Osteoblast (primary cell): Measurements from ENCODE around the gene FAM13C. TPM values are rescaled to one million over a fixed set of nuclear protein-coding genes. Genes with fewer than 3 reads are reported as not detected.

Experiments used
- DNase-seq: peaks from one replicate; pipeline ENCODE4 v3.0.0; 2011; ENCODE audit warnings: low spot score, mixed read lengths; ENCODE audit not compliant: insufficient read length; ENCODE audit errors: missing footprints
- H2AFZ ChIP-seq: 2 replicates; pipeline ENCODE4 v1.6.0; 2011; ENCODE audit warnings: mild to moderate bottlenecking, low read length
- H3K27ac ChIP-seq: 2 replicates; pipeline ENCODE4 v1.5.1; 2011; ENCODE audit warnings: mild to moderate bottlenecking, low read depth, low read length, moderate library complexity
- H3K27me3 ChIP-seq: 2 replicates; pipeline ENCODE4 v1.6.0; 2012; ENCODE audit warnings: mild to moderate bottlenecking, control low read depth, inconsistent platforms, low read length, moderate library complexity; ENCODE audit not compliant: insufficient read depth
- H3K36me3 ChIP-seq: 2 replicates; pipeline ENCODE4 v1.5.1; 2011; ENCODE audit warnings: mild to moderate bottlenecking, low read length, control low read depth, moderate library complexity; ENCODE audit not compliant: insufficient read depth
- H3K4me1 ChIP-seq: 2 replicates; pipeline ENCODE4 v1.5.1; 2011; ENCODE audit warnings: mild to moderate bottlenecking, low read length, control low read depth, moderate library complexity; ENCODE audit not compliant: insufficient read depth
- H3K4me2 ChIP-seq: 2 replicates; pipeline ENCODE4 v1.6.0; 2011; ENCODE audit warnings: mild to moderate bottlenecking, low read length; ENCODE audit not compliant: insufficient read depth
- H3K4me3 ChIP-seq: fragments of 200-600 bp; sonication (generic); 3 replicates; pipeline ENCODE4 v1.5.1; 2012; ENCODE audit warnings: mild to moderate bottlenecking, low read length, inconsistent platforms; ENCODE audit not compliant: insufficient read depth
- H3K79me2 ChIP-seq: 2 replicates; pipeline ENCODE4 v1.6.0; 2012; ENCODE audit warnings: mild to moderate bottlenecking, low read length, control low read depth, inconsistent platforms; ENCODE audit not compliant: insufficient read depth
- H3K9me3 ChIP-seq: 2 replicates; pipeline ENCODE4 v1.5.1; 2011; ENCODE audit warnings: low read depth, low read length, control low read depth
- H4K20me1 ChIP-seq: 2 replicates; pipeline ENCODE4 v1.6.0; 2012; ENCODE audit warnings: mild to moderate bottlenecking, low read length, control low read depth; ENCODE audit not compliant: insufficient read depth
- total RNA-seq: library from RNA; depleted of rRNA; stranded (reverse); fragments of >200 nt; gene quantifications from 2 replicates; pipeline ENCODE4 v1.2.3, GENCODE V29; 2012
- TF ChIP-seq, protein P1 (sequence below): IDR thresholded peaks from 2 replicates; pipeline ENCODE4 v1.5.1; 2011; ENCODE audit warnings: mild to moderate bottlenecking, low read depth, low read length, moderate library complexity; ENCODE audit errors: extremely low read depth

FAM13C gene
- total RNA-seq, 1 donor = 6.5 TPM

- Histone ChIP-seq H4K20me1 (no peaks in the 10 kb centered on the region), H3K4me1 (no peaks in the 10 kb centered on the region), H2AFZ (no peak overlapping the region), H3K79me2 (no peaks in the 10 kb centered on the region), H3K27me3 (no peaks in the 10 kb centered on the region), H3K36me3 (no peaks in the 10 kb centered on the region), H3K4me2 (no peak overlapping the region), H3K27ac (no peak overlapping the region), H3K9me3 (no peaks in the 10 kb centered on the region), H3K4me3 (no peak overlapping the region)
- DNase-seq = no peak
- TF ChIP-seq, protein P1, sequence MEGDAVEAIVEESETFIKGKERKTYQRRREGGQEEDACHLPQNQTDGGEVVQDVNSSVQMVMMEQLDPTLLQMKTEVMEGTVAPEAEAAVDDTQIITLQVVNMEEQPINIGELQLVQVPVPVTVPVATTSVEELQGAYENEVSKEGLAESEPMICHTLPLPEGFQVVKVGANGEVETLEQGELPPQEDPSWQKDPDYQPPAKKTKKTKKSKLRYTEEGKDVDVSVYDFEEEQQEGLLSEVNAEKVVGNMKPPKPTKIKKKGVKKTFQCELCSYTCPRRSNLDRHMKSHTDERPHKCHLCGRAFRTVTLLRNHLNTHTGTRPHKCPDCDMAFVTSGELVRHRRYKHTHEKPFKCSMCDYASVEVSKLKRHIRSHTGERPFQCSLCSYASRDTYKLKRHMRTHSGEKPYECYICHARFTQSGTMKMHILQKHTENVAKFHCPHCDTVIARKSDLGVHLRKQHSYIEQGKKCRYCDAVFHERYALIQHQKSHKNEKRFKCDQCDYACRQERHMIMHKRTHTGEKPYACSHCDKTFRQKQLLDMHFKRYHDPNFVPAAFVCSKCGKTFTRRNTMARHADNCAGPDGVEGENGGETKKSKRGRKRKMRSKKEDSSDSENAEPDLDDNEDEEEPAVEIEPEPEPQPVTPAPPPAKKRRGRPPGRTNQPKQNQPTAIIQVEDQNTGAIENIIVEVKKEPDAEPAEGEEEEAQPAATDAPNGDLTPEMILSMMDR = no peak
These were observed 57.7 kb downstream of the FAM13C start for GRCh38 chr10:59304521-59305097.

DNA sequence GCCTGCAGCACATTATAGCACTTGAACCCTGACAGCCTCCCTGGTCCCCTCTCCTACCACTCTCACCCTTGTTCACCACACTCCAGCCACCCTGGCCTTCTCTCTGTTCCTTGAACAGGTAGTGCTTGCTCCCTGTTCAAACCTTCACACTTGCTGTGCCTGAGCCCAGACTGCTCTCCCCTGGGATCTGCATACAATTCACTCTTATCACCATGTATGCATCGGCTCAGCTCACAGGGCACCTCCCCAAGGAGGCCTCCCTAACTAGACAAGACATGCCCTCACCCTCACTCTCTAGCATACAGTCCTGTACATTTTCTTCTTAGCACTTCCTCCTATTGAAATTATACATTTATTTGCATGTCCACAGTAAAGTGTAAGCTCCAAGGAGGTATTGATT, 59.3 kb downstream of the FAM13C start:
- Histone ChIP-seq H3K27ac (no peak overlapping the region), H3K4me3 (no peak overlapping the region), H3K9me3 (no peaks in the 10 kb centered on the region), H2AFZ (no peak overlapping the region), H3K4me1 (no peaks in the 10 kb centered on the region), H3K36me3 (no peaks in the 10 kb centered on the region), H4K20me1 (no peaks in the 10 kb centered on the region), H3K79me2 (no peaks in the 10 kb centered on the region), H3K4me2 (no peak overlapping the region), H3K27me3 (no peaks in the 10 kb centered on the region)
- TF ChIP-seq, protein P1 = no peak
- no peak for DNase-seq

- Histone ChIP-seq H3K27ac (no peak overlapping the region), H3K4me2 (no peak overlapping the region), H4K20me1 (no peaks in the 10 kb centered on the region), H3K27me3 (no peaks in the 10 kb centered on the region), H3K9me3 (no peaks in the 10 kb centered on the region), H3K36me3 (no peaks in the 10 kb centered on the region), H2AFZ (no peak overlapping the region), H3K4me3 (no peak overlapping the region), H3K79me2 (no peaks in the 10 kb centered on the region), H3K4me1 (no peaks in the 10 kb centered on the region)
- no peak for DNase-seq
- TF ChIP-seq, protein P1 = no peak
These were observed 60.0 kb downstream of the FAM13C start for GRCh38 chr10:59302381-59302780.

GRCh38 chr10:59301067-59301754, 61.1 kb downstream of the FAM13C start:
- Histone ChIP-seq H2AFZ (no peak overlapping the region), H4K20me1 (no peaks in the 10 kb centered on the region), H3K9me3 (no peaks in the 10 kb centered on the region), H3K27ac (no peak overlapping the region), H3K4me3 (no peak overlapping the region), H3K4me2 (no peak overlapping the region), H3K79me2 (no peaks in the 10 kb centered on the region), H3K36me3 (no peaks in the 10 kb centered on the region), H3K4me1 (no peaks in the 10 kb centered on the region), H3K27me3 (no peaks in the 10 kb centered on the region)
- no peak for DNase-seq
- TF ChIP-seq, protein P1 = no peak
